GM18526 (cell line): ENCODE data around the gene HMGN1.
A peak's percentile ranks its signal among the peaks of the same experiment; 100 is the strongest.

Experiments used
- POLR2A ChIP-seq: IDR thresholded peaks from 3 replicates; pipeline ENCODE4 v1.6.1; 2011; ENCODE audit not compliant: insufficient read length; ENCODE audit errors: extremely low read depth

HMGN1 gene

GRCh38 chr21:39379986-39380891 lies 31.4 kb upstream of the HMGN1 start:
- TF ChIP-seq POLR2A: peak; percentile 59

DNA sequence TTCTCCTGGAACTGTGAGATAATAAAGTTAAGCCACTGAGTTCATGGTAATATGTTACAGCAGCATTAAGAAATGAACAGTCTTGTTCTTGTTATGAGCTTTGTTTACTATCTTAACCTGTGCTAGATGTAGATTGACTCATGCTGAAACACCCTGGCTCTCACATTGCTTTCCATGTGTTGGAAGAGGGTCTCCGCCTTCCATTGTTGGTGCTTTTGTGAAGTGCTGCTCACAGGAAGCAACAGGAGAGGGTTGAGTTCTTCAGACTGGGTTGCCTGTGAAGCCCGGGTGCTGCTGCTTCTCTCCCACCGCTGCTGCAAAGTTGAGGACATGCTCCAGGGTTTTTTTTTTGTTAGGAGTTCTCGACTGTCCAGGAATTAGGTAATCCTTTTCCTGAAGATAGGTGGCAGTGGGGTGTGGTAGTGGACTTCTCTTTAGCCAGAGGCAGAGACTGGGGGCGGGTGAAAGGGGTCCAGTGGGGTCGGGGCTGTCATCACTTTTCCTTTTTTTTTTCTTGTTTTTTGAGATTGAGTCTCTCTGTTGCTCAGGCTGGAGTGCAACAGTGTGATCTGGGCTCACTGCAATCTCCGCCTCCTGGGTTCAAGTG lies 28.7 kb upstream of the HMGN1 start:
- TF ChIP-seq POLR2A: no peak

- TF ChIP-seq POLR2A: no peak
These were observed 26.6 kb upstream of the HMGN1 start for GRCh38 chr21:39375446-39375845.

DNA sequence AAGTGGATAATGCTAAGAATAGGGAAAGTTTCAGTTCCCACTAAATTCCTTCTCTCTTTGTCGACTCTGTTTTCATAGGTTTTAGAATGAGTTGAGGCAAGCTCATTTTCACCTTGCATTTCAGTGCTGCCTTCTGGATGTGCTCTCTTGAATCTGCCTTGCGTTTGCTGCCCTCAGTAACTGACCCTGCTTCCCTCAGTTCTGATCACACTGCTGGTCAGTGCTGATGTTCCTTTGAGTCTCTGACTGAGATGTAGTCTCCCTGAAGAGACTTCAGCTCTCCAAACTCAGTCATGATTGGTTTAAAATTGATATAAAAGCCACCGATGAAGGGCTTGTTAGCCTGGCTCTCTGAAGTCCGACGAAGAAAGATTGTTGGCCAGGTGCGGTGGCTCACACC lies 25.2 kb upstream of the HMGN1 start:
- no peak for TF ChIP-seq POLR2A

- no peak for TF ChIP-seq POLR2A
These were observed 24.7 kb upstream of the HMGN1 start for GRCh38 chr21:39373634-39374033.

- TF ChIP-seq POLR2A: no peak
These were observed 18.9 kb upstream of the HMGN1 start for GRCh38 chr21:39367783-39368182.

GRCh38 chr21:39366563-39366962 lies 17.7 kb upstream of the HMGN1 start:
- TF ChIP-seq POLR2A: no peak

- no peak for TF ChIP-seq POLR2A
These were observed 16.1 kb upstream of the HMGN1 start for GRCh38 chr21:39364949-39365348.

GRCh38 chr21:39363607-39364555 lies 15.0 kb upstream of the HMGN1 start:
- no peak for TF ChIP-seq POLR2A

DNA sequence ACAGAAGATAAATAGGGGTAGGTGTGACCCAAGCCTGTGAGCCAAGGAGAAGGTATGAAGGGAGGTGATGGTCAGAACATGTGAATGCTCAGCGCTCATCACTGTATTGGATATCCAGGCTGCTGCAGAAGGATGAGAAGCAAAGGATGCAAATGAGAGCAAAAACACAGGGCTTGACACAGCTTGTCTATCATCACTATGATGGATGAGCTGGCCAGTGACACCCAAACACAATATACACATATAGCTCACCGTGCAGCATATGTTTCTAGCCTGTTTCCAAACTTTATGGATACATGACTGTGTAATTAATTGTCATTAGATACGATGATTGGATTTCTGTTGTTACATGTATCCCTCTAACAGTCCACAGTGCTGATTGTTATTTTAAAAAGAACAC lies 13.8 kb upstream of the HMGN1 start:
- no peak for TF ChIP-seq POLR2A

- no peak for TF ChIP-seq POLR2A
These were observed 10.5 kb upstream of the HMGN1 start for GRCh38 chr21:39359382-39359781.

GRCh38 chr21:39353295-39353694 lies 4.4 kb upstream of the HMGN1 start:
- TF ChIP-seq POLR2A: no peak

DNA sequence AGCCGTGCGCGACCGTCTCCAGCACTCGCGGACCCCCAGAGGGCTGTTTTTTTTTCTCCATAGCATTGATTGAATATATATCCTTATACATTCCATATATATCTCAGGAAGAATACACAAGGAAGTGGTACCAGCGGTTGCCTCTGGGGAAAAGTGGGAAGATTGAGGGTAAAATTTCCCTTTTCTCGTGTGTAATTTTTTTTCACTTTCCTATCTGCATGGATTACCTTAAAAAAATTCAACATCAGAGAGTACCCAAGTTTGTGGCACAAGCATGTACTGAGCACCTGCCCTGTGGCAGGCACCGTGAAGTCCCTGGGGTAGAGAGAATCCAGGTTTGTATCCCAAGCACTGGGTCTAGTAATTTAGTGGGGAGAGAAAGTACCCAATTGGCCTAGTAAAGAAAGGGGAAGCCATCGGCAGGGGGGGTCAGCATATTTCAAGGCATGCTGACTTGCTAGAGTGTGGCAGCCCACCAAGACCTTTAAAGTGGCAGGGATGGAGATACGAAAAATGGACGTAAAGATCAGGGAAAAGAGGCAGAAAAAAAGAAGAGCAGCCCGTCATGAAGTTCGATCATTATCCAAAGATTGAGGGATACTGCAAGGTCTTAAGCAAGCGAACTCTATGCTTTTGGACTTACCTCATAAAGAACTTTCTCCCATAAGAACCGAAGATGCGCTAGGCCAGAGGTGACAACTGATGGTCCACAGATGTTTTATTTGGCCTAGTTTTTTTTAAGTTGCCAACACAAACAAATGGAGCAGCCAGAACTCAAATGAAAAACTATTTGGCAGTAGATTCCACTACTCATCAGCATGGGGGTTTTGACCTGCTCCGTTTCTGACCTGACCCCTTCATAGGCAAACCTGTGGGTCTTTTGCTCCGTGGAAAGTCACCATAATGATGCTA lies 1.5 kb upstream of the HMGN1 start:
- no peak for TF ChIP-seq POLR2A
